Measurements from ENCODE around the gene PSKH1. TPM values are rescaled to one million over a fixed set of nuclear protein-coding genes. Genes with fewer than 3 reads are reported as not detected.

PSKH1 gene
- total RNA-seq, 1 donor from 2014 or later, result 17.8 TPM

DNA sequence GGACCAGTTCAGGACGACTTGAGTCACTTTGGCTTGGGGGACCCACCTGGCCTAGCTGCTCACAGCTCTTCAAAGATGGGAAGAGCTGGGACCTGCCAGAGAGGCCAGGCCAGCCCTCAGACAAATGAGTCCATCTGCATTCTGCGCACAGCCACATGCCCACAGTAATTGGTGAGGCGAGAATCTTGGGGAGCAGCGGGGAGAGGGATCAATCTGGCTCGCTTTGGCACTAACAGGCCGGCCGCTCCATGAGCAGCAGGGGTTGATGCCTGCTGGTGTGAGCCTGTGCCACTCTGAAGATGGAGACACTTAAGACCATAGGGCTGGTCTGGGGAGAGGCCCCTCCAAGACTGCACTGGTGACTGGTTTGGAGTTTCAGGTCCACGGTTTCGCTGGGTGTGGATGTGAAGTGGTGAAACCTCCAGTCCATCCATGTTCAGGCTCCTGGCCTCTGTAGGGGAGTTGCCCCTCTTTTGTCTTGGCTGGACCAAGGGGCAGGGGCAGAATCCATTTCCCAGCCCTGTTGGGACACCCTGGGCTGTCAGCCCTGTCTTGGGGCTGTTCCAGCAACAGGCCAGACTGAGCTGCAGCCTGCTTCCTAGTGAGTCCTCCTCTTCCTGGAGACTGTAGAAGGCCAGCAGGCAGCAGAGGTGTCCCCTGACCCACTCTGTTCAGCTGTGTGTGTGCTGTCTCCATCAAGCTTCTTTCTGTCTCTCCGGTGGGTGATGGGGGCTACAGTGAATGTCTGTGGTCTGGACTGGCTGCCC is 31.3 kb downstream of the PSKH1 start:
- Mint-ChIP-seq H3K27ac (no peak overlapping the region), H3K36me3 (ENCODE audit: low read depth) (peaks cover 2% of the 10 kb centered on the region), H3K9me3 (no peaks in the 10 kb centered on the region), H3K27me3 (ENCODE audit: insufficient read depth) (no peaks in the 10 kb centered on the region), H3K4me1 (ENCODE audit: low read depth) (peaks cover 15% of the 10 kb centered on the region), H3K4me3 (no peak overlapping the region)
- no peak for DNase-seq (ENCODE audit: low spot score)
- intact Hi-C loops (cut with micrococcal nuclease), result no loop called here

DNA sequence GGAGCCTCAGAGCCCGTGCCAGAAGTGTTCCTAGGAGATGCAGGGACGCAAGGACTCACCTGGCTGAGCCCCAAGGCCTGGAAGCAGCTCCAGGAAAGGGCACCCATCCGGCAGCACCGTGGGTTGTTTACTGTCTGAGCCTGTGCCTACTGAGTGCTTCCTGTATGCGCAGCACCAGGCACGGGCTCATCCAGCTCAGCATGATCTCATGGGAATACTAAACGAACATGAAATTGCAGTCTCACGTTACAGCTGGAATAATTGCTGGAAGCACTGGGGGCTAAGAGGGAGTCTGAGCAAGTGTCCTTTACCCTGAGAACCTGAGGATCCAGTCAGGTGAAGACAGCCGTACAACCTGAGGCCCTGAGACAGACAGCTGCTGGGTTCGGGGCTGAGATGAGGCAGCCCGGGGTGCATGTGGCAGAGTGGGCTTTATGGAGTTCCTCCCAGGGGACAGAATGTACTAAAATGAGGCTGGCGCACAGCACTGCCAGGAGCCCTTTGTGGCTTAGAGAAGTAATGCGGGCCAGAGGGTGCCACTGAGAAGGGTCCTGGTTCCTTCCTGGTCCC is 33.2 kb downstream of the PSKH1 start:
- H3K9me3 Mint-ChIP-seq, result no peaks in the 10 kb centered on the region
- peaks cover 15% of the 10 kb centered on the region for H3K4me1 Mint-ChIP-seq (ENCODE audit: low read depth)
- intact Hi-C loops (cut with micrococcal nuclease), result no loop called here
- DNase-seq (ENCODE audit: low spot score), result no peak
- no peak overlapping the region for H3K27ac Mint-ChIP-seq
- no peak overlapping the region for H3K4me3 Mint-ChIP-seq
- no peaks in the 10 kb centered on the region for H3K27me3 Mint-ChIP-seq (ENCODE audit: insufficient read depth)
- peaks cover 4% of the 10 kb centered on the region for H3K36me3 Mint-ChIP-seq (ENCODE audit: low read depth)

DNA sequence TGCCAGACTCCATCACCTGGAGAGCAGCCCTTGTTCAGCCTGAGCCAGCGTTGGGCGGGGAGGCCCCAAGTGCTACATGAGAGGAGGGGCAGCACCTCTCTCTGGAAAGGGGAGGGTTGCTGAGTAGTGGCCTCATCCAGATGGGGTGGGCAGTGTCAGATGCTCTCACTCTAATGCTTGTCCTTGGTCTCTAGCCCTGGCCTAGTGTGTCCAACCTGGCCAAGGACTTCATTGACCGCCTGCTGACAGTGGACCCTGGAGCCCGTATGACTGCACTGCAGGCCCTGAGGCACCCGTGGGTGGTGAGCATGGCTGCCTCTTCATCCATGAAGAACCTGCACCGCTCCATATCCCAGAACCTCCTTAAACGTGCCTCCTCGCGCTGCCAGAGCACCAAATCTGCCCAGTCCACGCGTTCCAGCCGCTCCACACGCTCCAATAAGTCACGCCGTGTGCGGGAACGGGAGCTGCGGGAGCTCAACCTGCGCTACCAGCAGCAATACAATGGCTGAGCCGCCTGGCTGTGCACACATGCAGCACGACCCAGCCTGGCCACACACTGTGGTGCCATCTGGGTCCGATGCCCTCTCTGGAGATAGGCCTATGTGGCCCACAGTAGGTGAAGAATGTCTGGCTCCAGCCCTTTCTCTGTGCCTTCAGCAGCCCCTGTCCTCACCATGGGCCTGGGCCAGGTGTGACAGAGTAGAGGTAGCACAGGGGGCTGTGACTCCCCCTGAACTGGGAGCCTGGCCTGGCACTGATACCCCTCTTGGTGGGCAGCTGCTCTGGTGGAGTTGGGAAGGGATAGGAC is 34.3 kb downstream of the PSKH1 start:
- H3K36me3 Mint-ChIP-seq (ENCODE audit: low read depth), result peaks cover 5% of the 10 kb centered on the region
- no peak overlapping the region for H3K4me3 Mint-ChIP-seq
- H3K4me1 Mint-ChIP-seq (ENCODE audit: low read depth), result peaks cover 7% of the 10 kb centered on the region
- no peak for DNase-seq (ENCODE audit: low spot score)
- H3K27me3 Mint-ChIP-seq (ENCODE audit: insufficient read depth), result no peaks in the 10 kb centered on the region
- no peak overlapping the region for H3K27ac Mint-ChIP-seq
- no peaks in the 10 kb centered on the region for H3K9me3 Mint-ChIP-seq
- intact Hi-C loops (cut with micrococcal nuclease), result no loop called here

DNA sequence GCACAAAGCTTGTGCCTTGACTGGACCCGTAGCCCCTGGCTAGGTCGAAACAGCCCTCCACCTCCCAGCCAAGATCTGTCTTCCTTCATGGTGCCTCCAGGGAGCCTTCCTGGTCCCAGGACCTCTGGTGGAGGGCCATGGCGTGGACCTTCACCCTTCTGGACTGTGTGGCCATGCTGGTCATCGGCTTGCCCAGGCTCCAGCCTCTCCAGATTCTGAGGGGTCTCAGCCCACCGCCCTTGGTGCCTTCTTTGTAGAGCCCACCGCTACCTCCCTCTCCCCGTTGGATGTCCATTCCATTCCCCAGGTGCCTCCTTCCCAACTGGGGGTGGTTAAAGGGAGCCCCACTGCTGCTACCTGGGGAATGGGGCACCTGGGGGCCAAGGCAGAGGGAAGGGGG is 35.1 kb downstream of the PSKH1 start:
- no peak for DNase-seq (ENCODE audit: low spot score)
- Mint-ChIP-seq H3K27me3 (ENCODE audit: insufficient read depth) (no peaks in the 10 kb centered on the region), H3K9me3 (no peaks in the 10 kb centered on the region), H3K4me3 (no peak overlapping the region), H3K4me1 (ENCODE audit: low read depth) (no peaks in the 10 kb centered on the region), H3K36me3 (ENCODE audit: low read depth) (peaks cover 8% of the 10 kb centered on the region), H3K27ac (no peak overlapping the region)
- intact Hi-C loops (cut with micrococcal nuclease), result loop anchor here (1.0 to 2.0 kb wide), 4 partner anchors 45 to 407 kb away; no protein-coding TSS in a partner anchor

DNA sequence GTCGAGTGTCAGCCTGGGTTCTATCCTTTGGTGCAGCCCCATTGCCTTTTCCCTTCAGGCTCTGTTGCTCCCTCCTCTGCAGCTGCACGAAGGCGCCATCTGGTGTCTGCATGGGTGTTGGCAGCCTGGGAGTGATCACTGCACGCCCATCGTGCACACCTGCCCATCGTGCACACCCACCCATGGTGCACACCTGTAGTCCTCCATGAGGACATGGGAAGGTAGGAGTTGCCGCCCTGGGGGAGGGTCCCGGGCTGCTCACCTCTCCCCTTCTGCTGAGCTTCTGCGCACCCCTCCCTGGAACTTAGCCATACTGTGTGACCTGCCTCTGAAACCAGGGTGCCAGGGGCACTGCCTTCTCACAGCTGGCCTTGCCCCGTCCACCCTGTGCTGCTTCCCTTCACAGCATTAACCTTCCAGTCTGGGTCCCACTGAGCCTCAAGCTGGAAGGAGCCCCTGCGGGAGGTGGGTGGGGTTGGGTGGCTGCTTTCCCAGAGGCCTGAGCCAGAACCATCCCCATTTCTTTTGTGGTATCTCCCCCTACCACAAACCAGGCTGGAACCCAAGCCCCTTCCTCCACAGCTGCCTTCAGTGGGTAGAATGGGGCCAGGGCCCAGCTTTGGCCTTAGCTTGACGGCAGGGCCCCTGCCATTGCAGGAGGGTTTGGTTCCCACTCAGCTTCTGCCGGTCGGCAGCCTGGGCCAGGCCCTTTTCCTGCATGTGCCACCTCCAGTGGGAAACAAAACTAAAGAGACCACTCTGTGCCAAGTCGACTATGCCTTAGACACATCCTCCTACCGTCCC is 35.7 kb downstream of the PSKH1 start:
- peak; percentile 67 for DNase-seq (ENCODE audit: low spot score)
- Mint-ChIP-seq H3K9me3 (no peaks in the 10 kb centered on the region), H3K27ac (no peak overlapping the region), H3K4me1 (ENCODE audit: low read depth) (peaks cover 1% of the 10 kb centered on the region), H3K36me3 (ENCODE audit: low read depth) (peaks cover 9% of the 10 kb centered on the region), H3K27me3 (ENCODE audit: insufficient read depth) (no peaks in the 10 kb centered on the region), H3K4me3 (no peak overlapping the region)
- intact Hi-C loops (cut with micrococcal nuclease), result loop anchor here (1.0 to 2.0 kb wide), 4 partner anchors 45 to 407 kb away; no protein-coding TSS in a partner anchor

DNA sequence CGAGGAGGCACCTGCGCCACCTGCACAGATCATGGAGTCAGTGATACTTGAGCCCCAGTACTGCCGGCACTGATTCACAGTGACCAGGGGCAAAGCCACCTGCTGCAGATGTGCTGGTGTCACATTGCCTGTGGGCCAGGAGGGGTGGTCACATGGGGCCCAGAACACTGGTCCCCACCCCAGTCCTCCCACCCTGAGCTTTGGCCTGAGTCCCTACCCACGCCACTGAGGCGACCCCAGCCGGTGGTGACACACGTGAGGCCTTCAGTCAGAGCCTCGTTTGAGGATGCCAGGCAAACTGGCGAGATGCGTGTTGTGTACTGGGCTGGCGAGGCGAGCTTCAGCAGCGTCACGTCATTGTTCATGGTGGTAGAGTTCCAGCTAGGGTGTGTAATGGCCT is 37.1 kb downstream of the PSKH1 start:
- H3K36me3 Mint-ChIP-seq (ENCODE audit: low read depth), result peaks cover 22% of the 10 kb centered on the region
- H3K4me3 Mint-ChIP-seq, result no peak overlapping the region
- DNase-seq (ENCODE audit: low spot score), result no peak
- peaks cover 11% of the 10 kb centered on the region for H3K4me1 Mint-ChIP-seq (ENCODE audit: low read depth)
- no peak overlapping the region for H3K27ac Mint-ChIP-seq
- H3K9me3 Mint-ChIP-seq, result no peaks in the 10 kb centered on the region
- intact Hi-C loops (cut with micrococcal nuclease), result no loop called here
- no peaks in the 10 kb centered on the region for H3K27me3 Mint-ChIP-seq (ENCODE audit: insufficient read depth)

DNA sequence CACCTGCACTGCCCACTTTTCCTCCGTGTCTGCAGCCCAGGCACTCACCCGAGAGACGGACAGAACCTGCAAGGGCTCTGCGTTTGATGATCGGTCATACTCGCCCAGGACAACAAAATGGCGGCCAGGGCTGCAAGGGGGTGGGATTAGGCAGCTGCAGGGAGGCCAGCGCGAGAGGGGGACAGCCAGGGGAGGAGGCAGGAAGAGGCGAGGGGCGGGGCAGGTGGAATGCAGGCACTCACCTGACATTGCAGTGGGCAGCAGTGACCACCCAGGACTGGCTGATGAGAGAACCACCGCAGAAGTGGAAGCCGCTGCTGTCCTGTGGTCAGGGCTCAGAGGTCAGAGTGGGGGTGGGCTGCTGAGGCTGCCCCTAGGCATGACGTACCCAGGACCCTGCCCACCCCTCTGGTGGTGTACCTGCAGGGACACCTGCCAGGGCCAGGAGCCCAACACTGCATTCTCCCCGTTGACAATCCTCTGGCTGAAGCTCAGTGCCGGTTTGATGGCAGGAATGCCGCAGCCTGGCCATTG is 37.7 kb downstream of the PSKH1 start:
- Mint-ChIP-seq H3K4me3 (no peak overlapping the region), H3K27ac (no peak overlapping the region), H3K36me3 (ENCODE audit: low read depth) (peaks cover 27% of the 10 kb centered on the region), H3K27me3 (ENCODE audit: insufficient read depth) (no peaks in the 10 kb centered on the region), H3K4me1 (ENCODE audit: low read depth) (peaks cover 15% of the 10 kb centered on the region), H3K9me3 (no peaks in the 10 kb centered on the region)
- DNase-seq (ENCODE audit: low spot score), result no peak
- intact Hi-C loops (cut with micrococcal nuclease), result no loop called here

DNA sequence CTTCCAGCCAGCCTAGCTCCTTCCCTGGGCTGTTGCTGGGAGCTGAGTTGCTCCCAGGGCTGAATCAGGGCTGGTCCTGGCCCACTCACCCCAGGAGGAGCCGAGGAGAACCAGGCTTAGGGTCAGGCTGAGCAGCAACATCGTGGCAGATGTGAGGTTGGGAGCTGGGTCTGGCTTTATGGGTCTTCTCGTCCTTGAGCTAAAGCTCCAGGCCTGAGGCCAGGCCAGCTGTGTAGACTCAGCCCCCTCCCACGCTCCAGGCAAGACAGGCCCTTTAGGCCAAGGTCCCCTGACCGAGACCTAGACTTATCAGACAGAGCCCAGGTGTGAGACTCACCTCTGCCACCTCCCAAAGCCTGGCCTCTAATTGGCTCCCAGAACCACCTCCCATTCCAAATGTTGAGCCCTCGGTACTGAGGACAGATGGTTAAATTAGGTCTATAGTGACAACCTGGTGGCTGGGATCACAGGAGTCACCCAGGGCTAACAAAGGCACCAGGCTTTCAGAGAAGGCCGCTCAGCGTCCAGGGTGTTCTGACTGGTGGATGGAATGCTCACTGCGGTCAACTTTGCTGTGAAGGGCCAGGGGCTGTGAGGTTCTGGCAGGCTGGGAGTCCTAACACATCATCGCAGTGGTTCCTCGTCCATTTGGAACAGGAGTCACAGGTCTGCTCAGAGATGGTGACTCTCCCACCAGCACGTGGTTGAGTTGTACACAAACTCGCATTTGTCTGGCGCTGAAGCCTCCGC is 38.8 kb downstream of the PSKH1 start, which contains the start of gene CTRL:
CTRL (minus strand) TSS at position 151 of the 750 bp plus-strand sequence; CDS start at position 141, 10 bp downstream.
- H3K36me3 Mint-ChIP-seq (ENCODE audit: low read depth), result peaks cover 31% of the 10 kb centered on the region
- peak within 1 kb of the TSS; percentile 29 for H3K27ac Mint-ChIP-seq
- H3K9me3 Mint-ChIP-seq, result no peaks in the 10 kb centered on the region

DNA sequence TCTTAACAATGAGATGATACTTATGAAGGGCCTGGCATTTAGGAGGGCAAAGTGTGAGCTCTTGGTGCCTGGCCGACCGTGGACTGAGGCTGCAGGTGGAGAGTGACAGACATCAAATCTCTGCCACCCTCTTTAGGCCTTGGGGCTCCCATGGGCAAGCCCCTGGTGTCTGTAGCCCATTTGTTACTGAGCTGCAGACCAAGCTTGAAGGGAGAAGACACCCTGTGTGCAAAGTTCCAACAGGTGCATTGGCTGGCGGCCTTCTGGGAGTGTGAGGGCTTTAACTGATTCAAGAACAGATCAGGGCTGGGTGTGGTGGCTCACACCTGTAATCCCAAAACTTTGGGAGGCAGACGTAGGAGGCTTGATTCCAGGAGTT is 39.4 kb downstream of the PSKH1 start:
- Mint-ChIP-seq H3K27me3 (ENCODE audit: insufficient read depth) (no peaks in the 10 kb centered on the region), H3K4me3 (no peak overlapping the region), H3K36me3 (ENCODE audit: low read depth) (peaks cover 35% of the 10 kb centered on the region), H3K27ac (no peak overlapping the region), H3K9me3 (no peaks in the 10 kb centered on the region), H3K4me1 (ENCODE audit: low read depth) (peaks cover 23% of the 10 kb centered on the region)
- no peak for DNase-seq (ENCODE audit: low spot score)
- intact Hi-C loops (cut with micrococcal nuclease), result no loop called here

More for the DNA sequence above, 38.8 kb downstream of the PSKH1 start, which contains the start of gene CTRL:
- DNase-seq (ENCODE audit: low spot score), result no peak
- Mint-ChIP-seq H3K4me1 (ENCODE audit: low read depth) (peaks cover 18% of the 10 kb centered on the region), H3K4me3 (no peak within 1 kb of the TSS), H3K27me3 (ENCODE audit: insufficient read depth) (no peaks in the 10 kb centered on the region)
- intact Hi-C loops (cut with micrococcal nuclease), result no loop called here

DNA sequence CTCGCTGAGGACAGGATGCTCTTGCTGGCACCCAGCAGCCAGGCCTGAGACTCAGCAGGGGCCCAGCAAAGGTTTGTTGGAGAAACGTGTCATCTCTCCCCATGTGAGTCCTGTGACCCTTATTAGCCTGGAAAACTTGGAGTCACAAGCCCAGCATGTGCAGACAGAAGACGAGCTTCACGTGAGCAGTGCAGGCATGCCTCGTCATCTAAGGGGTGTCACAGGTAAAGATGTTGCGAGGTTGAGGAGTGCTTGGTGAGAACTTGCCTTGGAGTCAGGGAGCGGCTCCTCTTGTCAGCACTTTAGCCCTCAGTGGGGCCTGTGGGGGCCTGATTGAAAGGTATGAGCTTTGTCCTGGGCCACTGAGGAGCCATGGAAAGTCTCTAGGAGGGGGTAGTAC is 40.8 kb downstream of the PSKH1 start:
- intact Hi-C loops (cut with micrococcal nuclease), result loop anchor here (2.0 kb wide), 1 partner anchor 91 kb away; the partner anchor contains the start of gene THAP11
- Mint-ChIP-seq H3K27me3 (ENCODE audit: insufficient read depth) (no peaks in the 10 kb centered on the region), H3K36me3 (ENCODE audit: low read depth) (peaks cover 34% of the 10 kb centered on the region), H3K27ac (peak overlapping the region; percentile 50), H3K4me1 (ENCODE audit: low read depth) (peaks cover 25% of the 10 kb centered on the region), H3K4me3 (peak overlapping the region; percentile 22), H3K9me3 (no peaks in the 10 kb centered on the region)
- no peak for DNase-seq (ENCODE audit: low spot score)

DNA sequence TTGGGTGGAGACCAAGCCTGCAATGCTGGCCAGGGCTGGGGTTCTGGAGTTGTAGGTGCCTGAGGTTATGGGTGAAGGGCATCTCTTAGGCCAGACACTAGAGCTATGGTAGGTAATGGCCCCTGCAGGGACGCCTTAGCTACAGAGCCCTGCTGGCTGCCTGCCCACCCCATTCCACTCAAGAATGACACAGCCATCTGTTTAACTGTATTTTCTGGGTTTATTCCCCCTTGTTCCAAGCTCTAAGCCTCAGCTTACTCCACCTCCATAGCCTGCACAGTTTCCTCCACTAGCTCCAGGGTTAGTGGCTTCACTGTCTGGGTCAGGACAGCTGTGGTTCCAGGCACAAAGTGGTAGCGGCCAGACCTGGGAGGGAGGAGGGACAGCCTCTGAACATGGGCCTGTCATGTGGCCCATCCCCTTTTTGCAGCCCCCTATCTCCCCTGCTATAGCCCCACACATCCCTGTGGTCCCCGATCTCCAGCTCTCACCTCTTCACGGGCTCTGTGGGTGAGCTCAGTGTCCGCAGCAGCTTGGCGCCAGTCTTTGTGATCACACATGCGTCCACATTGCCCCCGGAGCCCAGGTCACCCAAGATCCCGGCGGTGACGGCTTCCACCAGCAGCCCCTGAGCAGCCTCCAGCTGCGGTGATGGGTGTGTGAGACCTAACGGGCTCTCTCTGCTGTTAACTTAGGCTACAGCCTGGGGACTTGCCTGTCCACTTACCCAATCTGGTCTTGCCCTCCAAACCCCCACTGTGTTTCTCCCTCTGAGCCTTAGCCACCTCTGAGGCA is 41.4 kb downstream of the PSKH1 start:
- Mint-ChIP-seq H3K36me3 (ENCODE audit: low read depth) (peaks cover 34% of the 10 kb centered on the region), H3K4me1 (ENCODE audit: low read depth) (peaks cover 26% of the 10 kb centered on the region)

More for the DNA sequence above, 41.4 kb downstream of the PSKH1 start:
- Mint-ChIP-seq H3K27me3 (ENCODE audit: insufficient read depth) (no peaks in the 10 kb centered on the region), H3K9me3 (no peaks in the 10 kb centered on the region), H3K4me3 (peak overlapping the region; percentile 98), H3K27ac (peak overlapping the region; percentile 96)
- DNase-seq (ENCODE audit: low spot score), result no peak
- intact Hi-C loops (cut with micrococcal nuclease), result loop anchor here (1.0 to 5.0 kb wide), 13 partner anchors 34 to 453 kb away; partner anchors contain the start of genes ATP6V0D1, CTCF, DDX28 and DUS2
